PC-3 (cell line): ENCODE measurements around the gene CABCOCO1.

Experiments used
- EZH2 ChIP-seq: fragments of 300-600 bp; sonication (generic); IDR thresholded peaks from one replicate; pipeline ENCODE4 v1.6.1; 2017; ENCODE audit warnings: antibody characterized with exemption, mild to moderate bottlenecking, low read length; ENCODE audit not compliant: unreplicated experiment
- TF ChIP-seq, protein P1 (sequence below): fragments of 300-600 bp; sonication (generic); conservative IDR thresholded peaks from 2 replicates; pipeline ENCODE4 v1.5.1; 2017; ENCODE audit warnings: antibody characterized with exemption, low read depth, mild to moderate bottlenecking, low read length

DNA sequence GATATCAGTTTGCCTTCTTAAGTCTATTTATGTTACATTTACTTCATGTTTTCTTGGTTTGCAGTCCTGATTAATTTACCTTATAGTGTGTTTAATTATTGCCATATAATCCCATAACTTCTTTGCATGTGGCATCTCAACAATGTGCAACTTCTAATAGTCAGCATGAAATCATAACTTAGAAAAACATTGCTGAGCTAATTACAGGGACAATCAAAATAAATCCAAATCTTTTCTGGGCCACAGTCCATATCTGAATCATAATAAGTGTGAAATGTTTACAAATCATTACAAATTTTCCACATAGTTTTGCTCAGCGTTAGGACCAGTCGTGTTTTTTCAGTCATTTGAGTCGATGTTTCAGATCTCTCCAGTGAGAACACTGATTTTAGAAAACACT lies 29.1 kb upstream of the CABCOCO1 start:
- TF ChIP-seq, protein P1, sequence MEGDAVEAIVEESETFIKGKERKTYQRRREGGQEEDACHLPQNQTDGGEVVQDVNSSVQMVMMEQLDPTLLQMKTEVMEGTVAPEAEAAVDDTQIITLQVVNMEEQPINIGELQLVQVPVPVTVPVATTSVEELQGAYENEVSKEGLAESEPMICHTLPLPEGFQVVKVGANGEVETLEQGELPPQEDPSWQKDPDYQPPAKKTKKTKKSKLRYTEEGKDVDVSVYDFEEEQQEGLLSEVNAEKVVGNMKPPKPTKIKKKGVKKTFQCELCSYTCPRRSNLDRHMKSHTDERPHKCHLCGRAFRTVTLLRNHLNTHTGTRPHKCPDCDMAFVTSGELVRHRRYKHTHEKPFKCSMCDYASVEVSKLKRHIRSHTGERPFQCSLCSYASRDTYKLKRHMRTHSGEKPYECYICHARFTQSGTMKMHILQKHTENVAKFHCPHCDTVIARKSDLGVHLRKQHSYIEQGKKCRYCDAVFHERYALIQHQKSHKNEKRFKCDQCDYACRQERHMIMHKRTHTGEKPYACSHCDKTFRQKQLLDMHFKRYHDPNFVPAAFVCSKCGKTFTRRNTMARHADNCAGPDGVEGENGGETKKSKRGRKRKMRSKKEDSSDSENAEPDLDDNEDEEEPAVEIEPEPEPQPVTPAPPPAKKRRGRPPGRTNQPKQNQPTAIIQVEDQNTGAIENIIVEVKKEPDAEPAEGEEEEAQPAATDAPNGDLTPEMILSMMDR = no peak
- TF ChIP-seq EZH2 = no peak
